IgD-negative memory B cell (primary cell): Measurements from ENCODE around the gene TBC1D22B. TPM values are rescaled to one million over a fixed set of nuclear protein-coding genes. Genes with fewer than 3 reads are reported as not detected.
"Not testable (repeated sequence)": the region's sequence is repeated elsewhere in the genome, so short reads cannot be mapped to it uniquely, and the experiment has no call there.

Experiments
- H3K27ac Mint-ChIP-seq, 3 donors: one replicate each; pipeline ENCODE4 v1.8.0; 2020 to 2022; ENCODE audit warnings: mild to moderate bottlenecking in 3 of 3, mixed read lengths in 3 of 3, moderate library complexity in 1 of 3
- H3K27me3 Mint-ChIP-seq: one replicate; pipeline ENCODE4 v1.8.0; 2021; ENCODE audit warnings: mixed read lengths
- H3K36me3 Mint-ChIP-seq: one replicate; pipeline ENCODE4 v1.8.0; 2020; ENCODE audit warnings: mild to moderate bottlenecking, mixed read lengths
- H3K4me1 Mint-ChIP-seq, 3 donors: one replicate each; pipeline ENCODE4 v1.8.0; 2020 to 2022; ENCODE audit warnings: mixed read lengths in 3 of 3, mild to moderate bottlenecking in 1 of 3
- H3K4me3 Mint-ChIP-seq, 4 donors: one replicate each; pipeline ENCODE4 v1.8.0; 2020 to 2022; ENCODE audit warnings: mild to moderate bottlenecking in 4 of 4, mixed read lengths in 4 of 4, moderate library complexity in 3 of 4
- H3K9me3 Mint-ChIP-seq, 3 donors: one replicate each; pipeline ENCODE4 v1.8.0; 2020 to 2021; ENCODE audit warnings: mixed read lengths in 3 of 3, mild to moderate bottlenecking in 1 of 3
- polyA plus RNA-seq: library from polyadenylated mRNA; unstranded; fragments of 300-500 nt; fragmentation: Illumina TruSeq; gene quantifications from one replicate; pipeline ENCODE4 v1.2.3, GENCODE V29; 2021

Gene TBC1D22B
- polyA plus RNA-seq, 1 donor from 2014 or later = 6.9 TPM

DNA sequence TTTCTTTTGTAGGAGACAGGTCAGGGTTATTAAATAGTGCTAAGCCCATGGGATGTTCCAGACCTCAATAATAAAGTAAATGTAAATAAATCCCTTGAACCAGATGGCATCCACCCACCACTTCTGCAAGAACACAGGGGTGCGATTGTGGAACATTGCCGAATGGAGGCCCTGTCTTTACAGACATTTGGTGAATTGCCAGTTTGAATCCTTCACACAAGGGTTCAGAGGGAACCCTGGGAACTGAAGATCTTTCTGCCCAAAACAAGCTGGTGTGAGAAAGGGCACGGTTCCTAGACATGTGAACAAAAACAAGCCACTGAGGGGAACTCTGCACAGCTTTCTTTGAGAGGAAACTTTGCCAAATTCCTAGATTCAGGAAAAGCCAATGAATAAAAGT lies 66.0 kb downstream of the TBC1D22B start:
- no peaks in the 10 kb centered on the region for H3K9me3 Mint-ChIP-seq
- H3K27ac Mint-ChIP-seq = no peak overlapping the region
- no peaks in the 10 kb centered on the region for H3K27me3 Mint-ChIP-seq
- no peak overlapping the region for H3K4me3 Mint-ChIP-seq
- peaks cover 5% of the 10 kb centered on the region for H3K36me3 Mint-ChIP-seq
- peaks cover 3 to 5% (median 5%) of the 10 kb centered on the region in 3 donors for H3K4me1 Mint-ChIP-seq

DNA sequence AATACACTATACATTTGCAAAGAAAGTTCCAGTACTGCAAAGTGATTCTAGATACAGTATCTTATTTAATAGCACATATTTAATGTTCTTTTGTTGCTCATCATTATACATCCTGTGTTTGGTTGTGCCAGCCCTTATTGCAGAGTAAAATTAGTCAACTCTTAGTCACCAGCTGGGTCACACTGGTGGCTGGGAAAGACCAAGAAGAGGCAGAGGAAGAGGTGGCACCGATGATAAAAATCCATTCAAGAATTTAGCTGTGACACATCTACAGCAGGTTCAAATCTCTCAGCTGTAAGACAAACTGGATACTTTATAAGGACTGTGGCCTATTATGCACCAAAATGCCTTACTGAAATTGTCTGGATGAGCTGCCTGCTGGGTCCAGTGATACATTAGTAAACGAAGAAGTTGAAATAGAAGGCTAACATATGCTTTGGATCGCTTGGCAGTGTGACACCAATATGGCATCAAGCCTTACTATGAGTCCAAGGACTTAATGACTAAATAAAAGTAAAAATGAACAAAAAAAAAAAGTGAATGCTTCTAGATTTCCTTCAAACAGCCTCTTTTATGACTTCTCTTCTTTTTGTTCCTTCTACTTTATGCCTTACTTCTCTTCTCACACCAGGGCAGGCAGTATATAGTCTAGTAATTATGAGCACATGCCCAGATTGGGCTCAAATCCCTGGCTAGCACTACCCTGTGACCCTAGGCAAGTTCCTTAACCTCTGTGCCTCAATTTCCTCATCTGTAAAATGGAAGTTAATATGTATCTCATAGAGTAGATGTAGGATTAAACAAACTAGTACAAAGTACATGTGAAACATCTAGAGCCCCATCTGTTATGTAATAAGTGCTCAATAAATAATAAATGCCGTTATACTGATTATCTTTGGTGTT lies 66.8 kb downstream of the TBC1D22B start:
- Mint-ChIP-seq H3K27me3 (no peaks in the 10 kb centered on the region), H3K9me3 (no peaks in the 10 kb centered on the region), H3K27ac (no peak overlapping the region), H3K4me3 (no peak overlapping the region), H3K4me1 (peaks cover 3 to 5% (median 5%) of the 10 kb centered on the region in 3 donors), H3K36me3 (peaks cover 7% of the 10 kb centered on the region)

DNA sequence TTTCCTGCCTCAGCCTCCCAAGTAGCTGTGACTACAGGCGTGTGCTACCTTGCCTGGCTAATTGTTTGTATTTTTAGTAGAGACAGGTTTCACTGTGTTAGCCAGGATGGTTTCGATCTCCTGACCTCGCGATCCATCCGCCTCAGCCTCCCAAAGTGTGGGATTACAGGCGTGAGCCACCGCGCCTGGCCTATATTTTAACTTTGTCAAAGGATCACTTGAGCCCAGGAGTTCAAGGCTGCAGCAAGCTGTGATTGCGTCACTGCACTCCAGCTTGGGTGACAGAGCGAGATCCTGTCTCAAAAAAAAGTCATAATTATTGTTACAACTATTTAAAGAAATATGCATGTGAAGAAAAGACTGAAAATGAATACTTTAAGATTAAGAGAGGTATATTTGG lies 72.8 kb downstream of the TBC1D22B start:
- H3K27me3 Mint-ChIP-seq, H3K4me3 Mint-ChIP-seq, H3K9me3 Mint-ChIP-seq, H3K27ac Mint-ChIP-seq, H3K4me1 Mint-ChIP-seq: not testable (repeated sequence)
- peaks cover 13% of the 10 kb centered on the region for H3K36me3 Mint-ChIP-seq

- H3K4me1 Mint-ChIP-seq = peaks cover 0 to 3% (median under 1%) of the 10 kb centered on the region in 3 donors
- no peaks in the 10 kb centered on the region for H3K9me3 Mint-ChIP-seq
- H3K27me3 Mint-ChIP-seq = no peaks in the 10 kb centered on the region
- H3K4me3 Mint-ChIP-seq = no peak overlapping the region
- H3K27ac Mint-ChIP-seq = no peak overlapping the region
- H3K36me3 Mint-ChIP-seq = peaks cover 11% of the 10 kb centered on the region
Observed at GRCh38 chr6:37331047-37331446, 73.5 kb downstream of the TBC1D22B start.

- Mint-ChIP-seq H3K27ac (no peak overlapping the region), H3K4me3 (no peak overlapping the region), H3K9me3 (no peaks in the 10 kb centered on the region), H3K4me1 (no peaks in the 10 kb centered on the region), H3K36me3 (peaks cover 9% of the 10 kb centered on the region), H3K27me3 (no peaks in the 10 kb centered on the region)
Observed at GRCh38 chr6:37332894-37333293, 75.3 kb downstream of the TBC1D22B start.

GRCh38 chr6:37334047-37334446 lies 76.5 kb downstream of the TBC1D22B start:
- Mint-ChIP-seq H3K9me3 (no peaks in the 10 kb centered on the region), H3K36me3 (peaks cover 9% of the 10 kb centered on the region), H3K27ac (no peak overlapping the region), H3K4me3 (no peak overlapping the region), H3K27me3 (no peaks in the 10 kb centered on the region), H3K4me1 (no peaks in the 10 kb centered on the region)

- not testable (repeated sequence) for H3K4me1 Mint-ChIP-seq, H3K4me3 Mint-ChIP-seq, H3K36me3 Mint-ChIP-seq, H3K9me3 Mint-ChIP-seq, H3K27ac Mint-ChIP-seq, H3K27me3 Mint-ChIP-seq
Observed at GRCh38 chr6:37338317-37338716, 80.7 kb downstream of the TBC1D22B start.

DNA sequence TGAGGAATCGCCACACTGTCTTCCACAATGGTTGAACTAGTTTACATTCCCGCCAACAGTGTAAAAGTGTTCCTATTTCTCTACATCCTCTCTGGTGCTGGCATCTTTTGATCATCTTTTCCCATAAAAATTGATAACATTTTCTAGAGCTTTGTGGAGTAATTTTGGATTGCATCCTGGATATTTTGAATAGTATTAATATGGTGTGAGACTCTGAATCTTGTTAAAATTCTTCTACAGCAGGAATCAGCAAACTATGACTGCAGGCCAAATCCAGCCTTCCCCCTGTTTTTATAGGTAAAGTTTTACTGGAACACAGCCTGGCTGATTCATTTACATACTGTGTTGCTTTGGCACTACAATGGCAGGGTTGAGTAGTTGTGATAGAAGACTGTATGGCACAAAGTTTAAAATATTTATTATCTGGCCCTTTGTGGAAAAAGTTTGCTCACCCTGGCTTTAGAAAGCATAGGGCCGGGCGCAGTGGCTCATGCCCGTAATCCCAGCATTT lies 81.2 kb downstream of the TBC1D22B start:
- H3K4me3 Mint-ChIP-seq = no peak overlapping the region
- H3K4me1 Mint-ChIP-seq = no peaks in the 10 kb centered on the region
- H3K27ac Mint-ChIP-seq = no peak overlapping the region
- H3K27me3 Mint-ChIP-seq = no peaks in the 10 kb centered on the region
- H3K9me3 Mint-ChIP-seq = no peaks in the 10 kb centered on the region
- H3K36me3 Mint-ChIP-seq = peaks cover 2% of the 10 kb centered on the region

- Mint-ChIP-seq H3K4me3 (no peak overlapping the region), H3K27ac (peak overlapping the region in 1 of 3 donors; percentile 53), H3K36me3 (peaks cover 2% of the 10 kb centered on the region), H3K27me3 (no peaks in the 10 kb centered on the region), H3K4me1 (no peaks in the 10 kb centered on the region), H3K9me3 (no peaks in the 10 kb centered on the region)
Observed at GRCh38 chr6:37339741-37340638, 82.4 kb downstream of the TBC1D22B start.

DNA sequence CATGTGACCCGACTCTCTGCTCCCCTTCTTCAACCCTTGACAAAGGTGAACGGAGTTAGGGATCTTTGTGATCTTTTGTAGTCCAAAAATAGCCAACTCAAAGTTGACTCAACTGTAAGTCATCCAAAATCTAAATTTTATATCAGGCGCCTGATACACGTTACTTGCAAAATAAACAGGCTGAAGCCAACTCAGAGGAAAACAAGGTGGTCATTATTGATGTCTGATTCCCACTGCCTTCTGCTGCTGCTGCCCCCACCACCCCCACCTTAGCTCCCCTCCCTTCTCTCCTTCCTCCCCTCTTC lies 83.0 kb downstream of the TBC1D22B start:
- Mint-ChIP-seq H3K27me3 (no peaks in the 10 kb centered on the region), H3K4me1 (no peaks in the 10 kb centered on the region), H3K9me3 (no peaks in the 10 kb centered on the region), H3K4me3 (no peak overlapping the region), H3K27ac (no peak overlapping the region), H3K36me3 (peaks cover 2% of the 10 kb centered on the region)

DNA sequence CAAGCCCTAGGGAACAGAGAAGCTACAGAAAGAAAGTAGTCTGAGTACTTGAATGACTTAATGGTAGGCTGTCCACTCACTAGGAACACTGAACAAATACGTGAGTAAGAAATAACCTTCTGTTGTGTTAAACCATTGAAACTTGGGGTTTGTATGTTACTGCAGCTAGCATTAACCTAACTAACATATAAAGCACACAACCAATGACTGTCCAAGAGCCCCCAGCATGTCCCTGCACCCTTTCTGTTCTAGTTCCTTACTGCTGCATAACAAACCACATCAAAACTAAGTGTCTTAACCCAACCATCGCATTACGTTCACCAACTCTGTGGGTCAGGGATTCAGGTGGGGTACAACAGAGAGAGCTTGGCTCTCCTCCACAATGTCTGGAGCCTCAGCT lies 85.7 kb downstream of the TBC1D22B start:
- no peak overlapping the region for H3K27ac Mint-ChIP-seq
- H3K36me3 Mint-ChIP-seq = peaks cover 2% of the 10 kb centered on the region
- no peaks in the 10 kb centered on the region for H3K4me1 Mint-ChIP-seq
- H3K4me3 Mint-ChIP-seq = no peak overlapping the region
- H3K9me3 Mint-ChIP-seq = peaks cover 0 to 2% (median 0%) of the 10 kb centered on the region in 3 donors
- H3K27me3 Mint-ChIP-seq = peaks cover 7% of the 10 kb centered on the region

GRCh38 chr6:37344308-37344707 lies 86.7 kb downstream of the TBC1D22B start:
- Mint-ChIP-seq H3K27ac (no peak overlapping the region), H3K36me3 (peaks cover 2% of the 10 kb centered on the region), H3K9me3 (peaks cover 0 to 2% (median 0%) of the 10 kb centered on the region in 3 donors), H3K4me3 (no peak overlapping the region), H3K4me1 (no peaks in the 10 kb centered on the region), H3K27me3 (peaks cover 7% of the 10 kb centered on the region)

GRCh38 chr6:37345804-37346203 lies 88.2 kb downstream of the TBC1D22B start:
- H3K36me3 Mint-ChIP-seq, H3K27me3 Mint-ChIP-seq, H3K4me3 Mint-ChIP-seq, H3K4me1 Mint-ChIP-seq, H3K9me3 Mint-ChIP-seq, H3K27ac Mint-ChIP-seq: not testable (repeated sequence)

GRCh38 chr6:37347177-37347576 lies 89.6 kb downstream of the TBC1D22B start:
- Mint-ChIP-seq H3K27ac (no peak overlapping the region), H3K4me3 (no peak overlapping the region), H3K36me3 (no peaks in the 10 kb centered on the region), H3K9me3 (peaks cover 0 to 2% (median 0%) of the 10 kb centered on the region in 3 donors), H3K27me3 (peaks cover 7% of the 10 kb centered on the region), H3K4me1 (no peaks in the 10 kb centered on the region)

- Mint-ChIP-seq H3K36me3 (no peaks in the 10 kb centered on the region), H3K27ac (no peak overlapping the region), H3K27me3 (peaks cover 7% of the 10 kb centered on the region), H3K9me3 (peaks cover 0 to 2% (median 0%) of the 10 kb centered on the region in 3 donors), H3K4me3 (no peak overlapping the region), H3K4me1 (no peaks in the 10 kb centered on the region)
Observed at GRCh38 chr6:37347670-37348111, 90.1 kb downstream of the TBC1D22B start.
